Fibroblast of upper back skin (primary cell): ENCODE results near the gene GAB4.

Experiments used
- DNase-seq: peaks from one replicate; pipeline ENCODE4 v3.0.0-alpha.2; 2013

GAB4 gene

DNA sequence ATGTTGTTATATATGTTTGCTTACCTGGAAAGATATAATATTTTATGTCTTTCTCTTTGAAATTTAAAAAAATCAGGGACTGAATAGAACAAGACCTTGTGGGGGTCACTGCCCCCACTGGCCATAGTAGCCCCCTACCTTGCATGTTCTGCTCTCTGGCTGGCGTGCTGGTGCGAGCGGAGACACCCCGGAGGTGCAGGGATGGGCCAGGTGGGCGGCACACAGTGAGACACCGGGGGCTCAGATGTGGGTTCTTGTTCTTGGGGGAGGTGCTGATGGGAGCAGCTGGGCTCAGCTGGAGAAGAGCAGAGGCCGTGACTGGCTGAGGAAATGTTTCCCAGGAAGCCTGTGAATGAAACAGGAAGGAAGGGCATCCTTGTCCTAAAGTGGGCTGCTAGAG lies 20.2 kb downstream of the GAB4 start:
- DNase-seq: no peak

DNA sequence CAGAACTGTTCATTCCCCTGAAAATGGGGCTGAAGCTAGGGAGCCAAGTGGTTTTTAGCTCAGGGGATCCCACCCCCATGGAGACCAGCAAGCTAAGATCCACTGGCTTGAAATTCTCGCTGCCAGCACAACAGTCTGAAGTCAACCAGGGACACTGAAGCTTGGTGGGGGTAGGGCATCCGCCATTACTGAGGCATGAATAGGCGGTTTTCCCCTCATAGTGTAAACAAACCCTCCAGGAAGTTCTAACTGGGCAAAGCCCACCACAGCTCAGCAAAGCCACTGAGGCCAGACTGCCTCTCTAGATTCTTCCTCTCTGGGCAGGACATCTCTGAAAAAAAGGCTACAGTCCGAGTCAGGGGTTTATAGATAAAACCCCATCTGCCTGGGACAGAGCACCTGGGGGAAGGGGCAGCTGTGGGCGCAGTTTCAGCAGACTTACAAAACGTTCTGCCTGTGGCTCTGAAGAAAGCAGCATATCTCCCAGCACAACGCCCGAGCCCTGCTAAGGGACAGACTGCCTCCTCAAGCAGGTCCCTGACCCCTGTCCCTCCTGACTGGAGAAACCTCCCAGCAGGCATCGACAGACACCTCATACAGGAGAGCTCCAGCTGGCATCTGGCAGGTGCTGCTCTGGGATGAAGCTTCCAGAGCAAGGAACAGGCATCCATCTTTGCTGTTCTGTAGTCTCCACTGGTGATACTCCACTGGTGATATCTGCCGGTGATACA lies 32.7 kb downstream of the GAB4 start:
- no peak for DNase-seq

DNA sequence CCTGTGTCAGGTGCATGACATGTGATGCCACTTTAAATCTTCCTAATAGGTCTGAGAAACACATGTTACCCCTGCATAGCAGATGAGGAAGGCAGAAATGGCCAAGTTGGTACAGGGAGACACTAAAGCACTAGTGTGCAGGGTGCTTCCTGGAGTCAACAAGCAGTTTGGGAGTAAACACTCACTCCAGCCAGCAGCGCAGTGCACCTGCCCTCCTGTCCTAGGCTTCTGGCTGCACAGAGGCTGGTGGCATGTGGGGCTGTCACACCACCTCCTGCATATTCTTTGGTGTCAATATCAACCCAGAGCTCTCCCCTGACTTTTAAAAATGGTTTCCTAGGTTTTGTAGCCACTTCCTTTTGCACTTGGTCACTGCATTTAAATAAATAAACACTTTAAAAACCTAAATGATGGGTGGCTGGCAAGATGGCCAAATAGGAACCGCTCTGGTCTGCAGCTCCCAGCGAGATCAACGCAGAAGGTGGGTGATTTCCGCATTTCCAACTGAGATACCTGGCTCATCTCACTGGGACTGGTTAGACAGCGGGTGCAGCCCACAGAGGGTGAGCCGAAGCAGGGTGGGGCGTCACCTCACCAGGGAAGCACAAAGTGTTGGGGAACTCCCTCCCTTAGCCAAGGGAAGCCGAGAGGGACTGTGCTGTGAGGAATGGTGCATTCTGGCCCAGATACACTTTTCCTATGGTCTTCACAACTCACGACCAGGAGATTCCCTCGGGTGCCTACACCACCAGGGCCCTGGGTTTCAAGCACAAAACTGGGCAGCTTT lies 33.5 kb downstream of the GAB4 start:
- no peak for DNase-seq

DNA sequence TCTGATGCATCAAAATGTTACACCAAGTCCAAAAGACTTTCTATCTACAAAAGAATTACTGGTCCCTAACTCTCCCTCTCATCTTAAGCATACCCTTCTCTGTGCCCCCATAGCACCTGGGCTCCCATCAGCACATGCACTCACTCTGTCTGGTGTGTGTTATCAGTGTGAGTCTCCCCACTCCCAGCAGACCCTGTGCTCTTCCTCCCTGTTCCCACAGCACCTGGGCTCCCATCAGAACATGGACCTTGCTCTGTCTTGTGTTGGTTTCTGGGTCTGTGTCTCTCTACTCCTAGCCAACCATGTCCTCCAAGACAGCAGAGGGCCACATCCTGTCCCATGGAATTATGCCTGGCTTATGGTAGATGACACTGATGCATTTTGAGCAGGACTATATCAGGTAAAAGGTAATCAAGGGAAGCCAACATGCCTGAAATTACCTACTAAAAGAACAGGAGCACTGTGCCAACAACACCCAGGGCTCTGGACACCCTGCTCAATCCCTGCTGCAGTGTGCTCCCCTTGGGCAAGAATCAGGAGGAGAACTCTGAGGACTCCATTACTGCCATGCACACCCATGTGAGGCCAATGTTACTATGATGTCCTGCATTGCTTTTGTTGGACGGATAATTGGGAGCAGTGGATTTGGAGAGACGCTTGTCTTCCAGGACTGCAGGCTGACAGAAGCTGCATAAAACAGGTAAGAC lies 34.3 kb downstream of the GAB4 start:
- DNase-seq: no peak

DNA sequence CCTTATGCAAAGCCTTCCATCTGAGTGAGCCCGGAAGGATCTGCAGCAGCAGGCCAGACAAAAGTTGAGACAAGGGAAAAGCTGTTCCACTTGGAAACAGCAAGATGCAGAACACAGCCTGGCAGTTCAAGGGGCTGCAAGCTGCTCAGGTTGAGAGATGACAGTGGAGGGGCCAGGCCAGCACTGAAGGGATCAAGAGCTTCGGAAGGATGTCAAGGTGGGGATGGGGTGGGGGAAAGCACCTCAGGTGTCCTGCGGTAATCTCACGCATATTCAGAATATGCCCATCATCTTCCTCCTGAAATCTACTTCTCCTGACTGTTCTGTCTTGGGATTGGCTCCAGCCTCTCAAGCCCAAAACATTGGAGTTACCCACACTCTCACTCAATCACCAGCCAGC lies 35.7 kb downstream of the GAB4 start:
- DNase-seq: no peak

DNA sequence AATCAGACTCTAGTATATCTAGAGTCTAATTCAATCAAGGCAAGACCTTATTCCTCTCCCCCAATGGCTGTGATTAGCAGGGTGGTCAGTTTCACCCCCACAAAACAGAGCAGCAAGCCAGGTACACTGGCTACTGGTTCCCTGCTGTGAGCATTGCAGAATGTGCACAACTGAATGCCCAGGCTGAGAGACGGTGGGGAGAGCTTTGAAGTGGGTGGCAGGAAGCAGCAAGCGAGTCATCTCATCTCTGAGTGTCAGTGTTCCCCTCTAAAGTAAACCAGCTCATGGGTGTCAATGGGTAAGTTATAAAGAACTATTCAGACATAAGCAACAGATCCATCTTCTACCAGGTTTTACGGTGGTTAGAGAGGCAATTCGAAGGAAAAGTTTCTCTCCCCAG lies 37.6 kb downstream of the GAB4 start:
- no peak for DNase-seq

DNA sequence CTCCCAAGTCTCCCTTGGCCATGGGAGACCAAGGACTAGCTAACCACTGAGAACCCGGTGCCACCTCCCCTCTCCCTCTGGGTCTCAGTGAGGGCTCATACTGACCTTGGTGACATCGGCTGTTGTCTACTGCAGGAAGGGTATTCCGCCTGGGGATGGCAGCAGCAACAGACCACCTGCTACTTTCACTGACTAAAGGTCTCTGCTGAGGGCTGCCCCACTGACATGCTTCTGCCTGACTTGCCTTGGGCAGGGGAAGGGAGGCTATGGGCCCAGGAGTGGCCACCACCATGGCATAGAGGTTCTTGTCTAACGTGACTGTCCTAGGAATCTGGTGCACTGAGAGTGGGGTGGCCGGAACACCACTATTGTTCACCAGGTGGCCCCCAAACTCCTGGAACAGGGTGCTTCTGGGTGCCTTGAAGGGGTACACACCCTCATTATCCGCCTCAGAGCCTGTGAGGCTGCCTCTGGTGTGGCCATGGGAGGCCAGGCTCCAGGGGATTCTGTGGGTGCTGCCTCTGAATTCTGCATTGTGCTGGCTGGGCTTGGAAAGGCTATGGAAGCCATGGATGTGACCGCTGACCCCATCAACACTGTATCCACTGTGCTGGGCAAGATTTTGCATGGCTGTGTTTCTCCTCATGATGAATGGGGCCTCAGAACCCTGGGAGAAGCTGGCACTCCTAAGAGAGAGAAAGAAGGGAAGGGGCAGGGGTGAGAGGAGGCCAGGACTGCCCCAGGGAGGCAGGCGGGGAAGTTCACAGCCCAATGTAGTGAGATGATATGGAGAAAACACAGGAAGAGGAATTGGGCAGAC lies 38.3 kb downstream of the GAB4 start:
- no peak for DNase-seq

DNA sequence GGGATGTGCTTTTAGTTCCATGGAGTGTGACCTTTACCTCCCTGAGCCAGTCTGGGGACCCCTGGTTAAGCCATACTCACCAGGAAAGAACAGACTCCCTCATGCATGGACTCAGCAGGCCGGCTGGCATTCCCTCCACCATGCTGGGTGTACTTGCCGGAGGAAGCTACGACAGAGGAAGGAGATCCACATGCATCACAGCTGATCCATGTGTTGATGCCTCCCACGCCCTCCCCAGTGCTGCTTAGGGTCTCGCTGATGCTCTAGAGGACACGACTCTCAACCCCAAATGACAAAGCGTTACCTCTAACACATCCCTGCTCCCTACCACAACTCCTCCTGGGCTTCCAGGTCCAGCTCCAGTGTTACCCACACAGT lies 39.8 kb downstream of the GAB4 start:
- DNase-seq: no peak

DNA sequence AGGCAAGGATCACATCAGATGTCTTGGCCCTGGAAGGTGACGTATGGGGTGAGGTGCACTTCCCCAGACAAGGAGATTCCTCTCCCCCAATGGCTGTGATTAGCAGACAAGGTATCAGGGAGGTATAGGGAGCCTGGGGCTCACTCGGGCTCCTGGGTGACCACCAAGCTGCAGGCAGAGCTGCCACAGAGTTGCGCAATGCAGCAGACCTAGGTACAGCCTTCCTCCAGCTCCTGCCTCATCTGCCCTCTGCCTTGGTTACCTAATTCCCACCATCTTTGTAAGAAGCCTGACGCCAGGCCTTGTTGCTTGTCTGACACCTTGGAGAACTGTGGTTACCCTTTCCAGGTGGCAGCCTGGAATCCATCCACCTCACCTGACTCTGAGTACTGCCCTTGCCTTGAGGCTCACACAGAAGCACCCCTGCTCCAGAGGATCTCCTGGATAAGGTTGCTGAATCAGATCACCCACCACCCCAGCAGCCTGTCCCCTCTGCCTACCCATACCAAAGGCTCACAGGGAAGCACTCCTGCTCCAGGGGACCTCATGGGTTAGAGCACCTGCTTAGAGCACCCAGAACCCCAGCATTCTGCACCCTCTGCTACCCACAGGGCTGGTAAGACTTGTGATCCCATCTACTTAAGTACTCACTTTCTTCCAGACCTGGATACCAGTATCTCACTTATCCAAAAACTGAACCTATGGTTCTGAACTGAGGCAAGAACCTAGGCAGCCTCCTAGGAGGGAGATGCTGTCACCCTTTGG lies 40.4 kb downstream of the GAB4 start:
- DNase-seq: no peak

DNA sequence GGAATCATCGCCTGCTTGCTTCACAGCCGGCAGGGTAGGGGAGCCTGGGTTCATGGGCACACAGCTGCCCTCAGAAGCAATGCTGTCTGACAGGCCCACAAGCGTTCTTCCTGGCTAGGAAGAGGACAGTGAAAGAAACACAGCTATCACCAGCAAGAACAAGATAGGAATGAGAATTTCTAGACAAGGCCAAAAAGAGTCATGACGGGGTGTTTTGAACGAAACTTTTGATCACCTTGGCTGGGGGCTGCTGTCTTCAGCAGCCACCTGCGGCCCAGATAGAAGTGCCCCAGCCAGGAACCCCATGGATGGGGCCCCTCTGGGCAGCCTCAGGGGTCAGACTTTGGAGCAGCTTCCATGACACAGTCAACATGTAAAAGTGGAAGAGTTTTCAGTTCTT lies 41.8 kb downstream of the GAB4 start:
- no peak for DNase-seq

DNA sequence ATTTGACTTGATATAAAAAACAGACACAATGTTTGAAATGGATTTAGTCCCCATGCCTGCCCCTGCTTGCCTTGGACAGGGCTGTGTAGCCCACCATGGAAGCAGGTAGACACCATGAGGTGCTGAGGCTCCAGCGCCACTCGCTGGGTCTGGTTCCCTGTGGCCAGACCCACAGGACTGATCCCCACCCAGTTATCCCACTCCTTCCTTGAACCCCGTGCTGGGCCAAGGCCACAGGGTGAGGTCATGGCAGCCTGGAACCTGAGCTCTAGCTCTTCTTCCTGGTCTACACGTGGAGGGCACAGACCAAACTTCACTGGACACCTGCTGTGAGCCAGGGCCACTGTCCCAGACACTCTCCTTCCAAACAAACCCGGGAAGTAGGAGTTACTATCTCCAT lies 42.5 kb downstream of the GAB4 start:
- no peak for DNase-seq

DNA sequence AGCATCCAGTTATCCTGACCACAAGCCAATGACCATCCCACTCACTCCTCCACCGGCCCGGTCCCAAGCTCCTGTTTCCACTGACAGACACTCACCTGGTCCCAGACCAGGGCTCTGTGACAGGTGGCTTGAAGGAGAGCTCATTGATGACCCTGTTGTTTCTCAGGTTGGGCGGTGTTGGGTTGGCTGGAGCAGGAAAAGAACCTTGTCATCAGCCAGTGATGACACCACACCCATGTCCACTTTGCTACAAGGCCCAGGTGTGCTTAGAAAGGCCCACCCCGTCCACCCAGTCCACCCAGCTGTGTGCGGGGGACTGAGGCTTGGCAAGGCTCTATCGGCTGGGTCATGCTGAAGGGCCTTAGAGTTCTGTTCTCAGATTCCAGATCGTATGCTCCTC lies 42.9 kb downstream of the GAB4 start:
- DNase-seq: no peak

DNA sequence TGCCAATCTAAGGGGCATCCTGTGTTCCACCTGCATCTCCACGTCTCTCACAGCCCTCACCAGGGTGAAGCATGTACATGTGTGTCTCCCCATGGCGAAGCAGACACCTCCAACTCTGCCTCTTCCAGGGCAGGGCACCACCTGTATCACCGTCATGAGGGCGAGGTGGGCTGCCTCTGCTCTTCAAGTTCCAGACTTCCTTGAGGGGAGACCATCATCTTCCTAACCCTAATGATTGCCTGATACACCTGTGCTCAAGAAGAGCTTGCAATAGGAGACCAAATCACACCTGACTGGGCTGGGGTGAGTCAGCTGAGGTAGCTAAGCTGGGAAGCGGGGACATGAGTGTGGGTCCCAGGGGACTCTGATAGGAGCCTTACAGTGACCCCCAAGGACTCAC lies 43.7 kb downstream of the GAB4 start:
- no peak for DNase-seq

DNA sequence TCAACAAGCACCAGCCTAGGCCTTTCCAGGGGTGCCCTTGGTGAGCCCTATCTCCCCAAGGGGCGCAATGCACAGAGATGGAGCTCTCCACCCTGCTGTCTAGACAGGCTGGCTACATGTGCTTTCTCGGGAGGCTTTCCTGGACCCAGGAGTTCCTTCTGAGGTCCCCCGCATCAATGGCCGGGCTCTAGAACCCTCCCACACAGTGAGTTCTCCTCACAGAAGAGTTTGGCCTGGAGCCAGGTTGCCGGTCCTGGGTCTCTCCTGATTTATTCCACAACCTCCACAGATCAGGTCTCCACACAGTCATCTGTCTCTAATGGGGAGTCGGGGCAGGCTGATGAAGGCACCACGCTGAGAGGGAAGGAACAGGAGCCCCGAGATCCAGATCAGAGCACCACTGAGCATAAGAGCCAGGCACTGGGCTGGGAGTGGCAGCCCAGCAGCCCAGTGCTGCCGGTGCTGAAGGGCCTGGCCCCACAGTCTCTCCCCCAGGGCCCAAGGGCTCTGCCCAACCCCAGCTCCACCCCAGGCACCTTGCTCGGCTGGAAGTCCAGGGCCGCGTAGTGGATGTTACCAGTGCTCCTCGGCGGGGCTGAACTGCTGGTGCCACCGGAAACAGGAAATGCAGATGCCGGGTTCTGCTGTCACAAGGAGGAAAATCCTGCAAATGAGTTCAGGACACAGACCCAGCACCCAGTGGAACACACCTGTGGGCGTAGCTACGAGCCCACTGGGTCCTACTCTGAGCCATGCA lies 44.7 kb downstream of the GAB4 start:
- DNase-seq: no peak

DNA sequence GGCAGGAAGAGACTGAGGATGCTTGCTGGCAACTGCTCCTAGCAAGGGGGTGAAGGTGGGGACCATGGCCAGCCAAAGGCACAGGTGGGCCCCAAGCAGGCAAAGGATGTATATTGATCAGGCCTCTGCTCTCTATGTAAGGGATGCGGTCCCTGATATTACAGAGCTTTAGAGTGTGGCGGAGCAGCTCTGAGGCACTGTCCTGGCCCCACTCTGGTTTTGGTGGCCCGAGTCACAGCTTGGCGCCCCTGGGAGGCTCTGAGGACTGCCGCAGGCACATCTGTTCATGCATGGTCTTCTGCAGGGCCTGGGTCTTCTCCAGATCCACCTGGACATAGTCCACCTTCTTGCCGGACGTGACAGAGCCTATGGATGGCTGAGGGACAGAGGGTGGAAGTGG lies 45.5 kb downstream of the GAB4 start:
- DNase-seq: no peak

DNA sequence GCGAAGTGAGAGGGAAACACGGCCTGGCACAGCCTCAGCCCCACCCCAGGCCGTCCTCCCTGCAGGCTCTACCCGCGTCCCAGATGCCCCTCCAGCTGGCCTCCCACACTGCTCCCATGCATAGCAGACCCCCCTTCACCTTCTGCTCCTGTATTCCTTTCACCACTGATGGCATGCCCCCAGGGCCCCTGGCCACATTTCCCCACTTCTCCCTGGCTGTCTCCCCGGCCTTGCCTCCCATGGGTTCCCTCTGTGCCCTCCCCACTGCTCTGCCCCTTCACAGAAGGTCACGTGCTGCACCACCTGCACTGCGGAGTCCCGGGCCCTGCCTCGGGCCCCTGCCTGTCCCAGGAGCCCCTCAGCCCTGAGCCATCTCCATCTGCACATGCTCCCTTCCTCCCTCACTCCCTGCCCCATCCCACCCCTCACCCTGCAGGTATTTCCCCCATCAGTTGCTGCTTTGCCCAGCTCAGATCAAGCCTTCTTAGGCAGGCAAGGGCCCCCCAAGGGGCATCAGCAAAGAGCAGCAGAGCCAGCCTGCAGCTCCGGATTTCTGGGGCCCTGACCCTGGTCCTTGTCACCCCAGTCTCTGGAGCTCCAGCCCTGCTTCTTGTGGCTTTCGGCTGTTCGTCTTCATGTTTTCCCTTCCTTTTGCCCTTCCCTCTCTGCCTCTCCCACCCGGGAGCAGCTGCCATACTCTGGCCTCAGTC lies 46.4 kb downstream of the GAB4 start:
- DNase-seq: no peak

DNA sequence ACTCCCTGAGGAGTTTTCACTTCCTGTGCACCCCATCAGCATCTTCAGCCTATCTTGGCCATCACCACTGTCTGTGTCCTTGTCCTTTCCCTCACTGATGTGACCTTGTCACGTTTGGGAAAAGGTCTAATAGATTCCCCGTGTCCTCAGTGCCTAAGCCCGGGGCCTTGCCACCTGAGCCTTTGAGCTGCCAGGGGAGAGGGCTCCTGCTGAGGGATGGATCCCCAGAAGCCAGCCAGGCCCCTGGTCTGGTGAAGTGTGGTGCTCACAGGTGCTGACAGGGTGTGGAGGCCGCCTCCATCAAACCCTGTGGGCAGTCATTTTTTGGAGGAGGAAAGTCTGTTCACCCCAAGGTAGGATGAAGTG lies 47.2 kb downstream of the GAB4 start:
- no peak for DNase-seq

DNA sequence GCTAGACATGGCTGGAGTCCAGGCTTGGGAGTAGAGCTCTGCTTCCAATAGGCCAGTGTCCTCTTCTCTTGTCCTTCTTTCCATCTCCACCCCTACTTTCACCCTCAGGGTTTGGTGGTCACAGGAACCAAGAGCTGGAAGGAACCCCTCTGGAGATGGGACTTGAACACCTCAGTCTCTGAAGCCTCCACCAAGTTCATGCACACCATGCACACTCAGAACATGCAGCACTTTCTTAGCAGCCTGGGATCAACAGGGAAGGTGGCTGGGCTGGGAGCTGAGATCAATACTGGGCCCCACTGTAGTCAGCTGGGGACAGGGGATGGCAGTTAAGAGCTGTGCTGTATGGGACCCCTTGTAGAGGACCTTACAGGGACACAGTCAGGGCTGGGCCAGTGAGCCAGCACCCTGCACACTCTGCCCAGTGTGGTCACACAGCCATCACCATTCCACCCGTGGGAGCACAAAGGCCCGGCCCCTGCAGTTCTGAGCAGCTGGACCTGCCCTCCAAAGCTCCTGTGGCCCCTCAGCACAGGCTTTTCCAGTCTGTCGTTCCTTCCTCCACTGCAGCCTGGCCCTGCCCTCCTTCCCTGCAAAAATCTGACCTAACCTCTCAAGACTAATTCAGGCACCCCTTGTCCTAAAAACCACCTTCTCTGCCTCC lies 47.7 kb downstream of the GAB4 start:
- no peak for DNase-seq

DNA sequence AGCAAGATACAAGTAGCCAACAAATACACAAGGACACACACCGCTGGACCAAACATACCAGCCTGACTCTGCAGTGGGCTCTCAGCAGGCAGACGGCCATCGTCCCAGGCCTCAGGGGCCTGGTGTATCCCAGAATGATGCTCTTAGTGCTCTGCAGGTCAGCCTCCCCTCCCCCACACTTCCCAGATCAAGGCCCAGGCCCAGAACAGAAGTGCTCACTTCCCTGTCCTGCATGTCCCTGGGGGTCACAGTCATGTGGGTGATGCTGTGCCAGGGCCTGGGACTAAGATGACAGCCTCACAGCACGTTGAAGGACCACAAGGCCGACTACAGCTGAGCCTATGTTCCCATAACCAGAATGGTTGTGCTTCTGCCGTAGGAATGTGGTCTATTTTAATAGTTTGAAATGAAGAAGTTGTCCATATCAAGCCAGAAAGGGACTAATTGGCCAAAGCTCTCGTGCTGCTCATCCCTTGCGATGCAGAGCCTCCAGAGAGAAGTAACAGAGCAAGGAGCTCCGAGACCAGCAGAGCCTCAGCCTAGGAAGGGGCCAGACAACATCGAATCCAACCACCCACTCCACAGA lies 48.6 kb downstream of the GAB4 start:
- DNase-seq: no peak

DNA sequence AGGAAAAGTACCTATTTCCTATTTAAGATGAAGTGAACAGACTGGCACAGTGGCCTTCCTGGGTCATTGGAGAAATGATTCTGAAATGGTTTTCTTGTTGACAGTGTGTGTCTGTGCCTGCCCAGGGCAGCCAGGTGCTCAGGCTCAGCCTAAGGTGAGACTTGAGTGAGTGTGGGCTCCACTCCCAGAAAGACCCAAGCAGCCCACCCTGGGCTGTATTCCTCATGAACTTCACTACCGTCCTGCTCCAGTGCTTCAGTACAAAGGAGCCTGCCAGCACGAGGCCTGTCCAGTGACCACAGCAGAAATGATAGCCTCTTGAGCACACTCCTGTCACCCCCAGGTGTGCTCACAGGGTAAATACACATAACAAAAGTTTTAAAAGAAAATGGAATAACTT lies 49.5 kb downstream of the GAB4 start:
- DNase-seq: no peak
